ENCODE data around the gene PLXND1. TPM values are rescaled to one million over a fixed set of nuclear protein-coding genes. Genes with fewer than 3 reads are reported as not detected.

Gene PLXND1
- total RNA-seq, 3 donors from 2014 or later (not counting 1 experiment from before 2014, with no cell fraction given): 135 to 214 (median 189) TPM

DNA sequence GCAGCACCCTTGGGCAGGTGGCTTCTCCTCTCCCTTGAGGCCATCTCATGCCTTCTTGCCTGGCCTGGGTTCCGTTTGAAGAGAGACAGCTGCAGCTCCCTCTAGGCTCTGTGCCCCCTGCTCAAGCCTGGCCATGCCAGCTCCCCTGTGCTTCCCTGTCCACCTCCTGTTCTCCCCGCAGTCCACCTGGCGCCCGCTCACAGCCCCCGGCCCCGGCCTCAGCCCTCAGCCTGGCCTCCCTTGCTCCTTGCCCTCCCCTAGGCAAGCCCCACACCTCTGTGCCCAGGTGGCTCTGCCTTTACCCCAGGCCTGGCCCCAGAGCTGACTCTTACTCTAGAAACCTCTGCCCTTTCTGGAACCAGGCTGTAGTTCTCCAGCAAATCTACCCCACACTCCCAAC, 91.9 kb downstream of the PLXND1 start:
- Histone ChIP-seq H3K27ac (ENCODE audit: low read length) (no peak overlapping the region), H3K4me3 (ENCODE audit: low read length) (no peak overlapping the region)

DNA sequence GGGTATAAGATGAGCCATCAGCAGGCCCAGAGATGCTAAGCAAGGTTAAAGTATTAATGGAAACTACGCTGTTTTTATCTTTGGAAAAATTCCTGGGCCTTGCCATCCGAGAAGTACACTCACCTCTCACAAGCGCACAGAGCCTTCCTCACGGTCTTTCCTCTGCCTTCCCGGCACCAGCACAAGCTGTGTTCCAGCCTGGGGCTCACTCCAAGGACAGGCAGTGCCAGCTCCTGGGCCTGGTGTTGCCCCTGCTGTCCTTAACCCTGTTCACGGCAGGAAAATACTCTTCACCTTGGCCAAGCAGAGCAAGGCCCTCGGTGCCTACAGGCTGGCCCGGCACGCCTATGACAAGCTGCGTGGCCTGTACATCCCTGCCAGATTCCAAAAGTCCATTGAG, 92.4 kb downstream of the PLXND1 start:
- no peak overlapping the region for H3K4me3 Mint-ChIP-seq
- Histone ChIP-seq H3K4me3 (ENCODE audit: low read length) (no peak overlapping the region), H3K27me3 (ENCODE audit: control insufficient read depth, insufficient read depth, low read length) (no peaks in the 10 kb centered on the region), H3K9me3 (ENCODE audit: control insufficient read depth, insufficient read depth, low read length) (no peaks in the 10 kb centered on the region), H3K36me3 (ENCODE audit: control insufficient read depth, insufficient read depth, low read length) (no peaks in the 10 kb centered on the region), H3K27ac (ENCODE audit: low read length) (no peak overlapping the region), H3K4me1 (ENCODE audit: control insufficient read depth, insufficient read depth, low read length) (peaks cover 4% of the 10 kb centered on the region)
- 93% methylated on average over 10 of the region's 10 CpGs for whole genome bisulfite sequencing (ENCODE audit: insufficient coverage)
- H3K27me3 Mint-ChIP-seq (ENCODE audit: low read depth in 2 of 2): no peaks in the 10 kb centered on the region
- ATAC-seq: no peak
- H3K9me3 Mint-ChIP-seq: no peaks in the 10 kb centered on the region
- no peak for DNase-seq
- no peak for TF ChIP-seq CTCF (IDR thresholded peaks at IDR 0.05)
- H3K36me3 Mint-ChIP-seq: no peaks in the 10 kb centered on the region
- H3K4me1 Mint-ChIP-seq: peaks cover 7 to 9% of the 10 kb centered on the region in 2 donors
- no peak overlapping the region for H3K27ac Mint-ChIP-seq
- intact Hi-C loops (cut with micrococcal nuclease): no loop called here

More for the DNA sequence above, 91.9 kb downstream of the PLXND1 start:
- Mint-ChIP-seq H3K4me1 (peaks cover 7 to 9% of the 10 kb centered on the region in 2 donors), H3K27me3 (ENCODE audit: low read depth in 2 of 2) (no peaks in the 10 kb centered on the region), H3K36me3 (no peaks in the 10 kb centered on the region), H3K9me3 (no peaks in the 10 kb centered on the region), H3K4me3 (no peak overlapping the region), H3K27ac (no peak overlapping the region)
- WGBS (ENCODE audit: insufficient coverage): 93% methylated on average over 6 of the region's 6 CpGs
- no peak for DNase-seq
- ATAC-seq: no peak
- no peaks in the 10 kb centered on the region for H3K9me3 ChIP-seq (ENCODE audit: control insufficient read depth, insufficient read depth, low read length)
- no peaks in the 10 kb centered on the region for H3K36me3 ChIP-seq (ENCODE audit: control insufficient read depth, insufficient read depth, low read length)
- peaks cover 4% of the 10 kb centered on the region for H3K4me1 ChIP-seq (ENCODE audit: control insufficient read depth, insufficient read depth, low read length)
- H3K27me3 ChIP-seq (ENCODE audit: control insufficient read depth, insufficient read depth, low read length): no peaks in the 10 kb centered on the region
- intact Hi-C loops (cut with micrococcal nuclease): no loop called here
- TF ChIP-seq CTCF (IDR thresholded peaks at IDR 0.05): no peak

GRCh38 chr3:129513705-129514104, 92.8 kb downstream of the PLXND1 start:
- no peaks in the 10 kb centered on the region for H3K9me3 Mint-ChIP-seq
- peaks cover 4% of the 10 kb centered on the region for H3K4me1 ChIP-seq (ENCODE audit: control insufficient read depth, insufficient read depth, low read length)
- H3K27ac Mint-ChIP-seq: no peak overlapping the region
- H3K36me3 Mint-ChIP-seq: no peaks in the 10 kb centered on the region
- no peaks in the 10 kb centered on the region for H3K27me3 ChIP-seq (ENCODE audit: control insufficient read depth, insufficient read depth, low read length)
- TF ChIP-seq CTCF (IDR thresholded peaks at IDR 0.05): no peak
- intact Hi-C loops (cut with micrococcal nuclease): no loop called here
- H3K36me3 ChIP-seq (ENCODE audit: control insufficient read depth, insufficient read depth, low read length): no peaks in the 10 kb centered on the region
- no peak overlapping the region for H3K4me3 ChIP-seq (ENCODE audit: low read length)
- ATAC-seq (no peak), DNase-seq (no peak)
- whole genome bisulfite sequencing (ENCODE audit: insufficient coverage): 95% methylated on average over 8 of the region's 8 CpGs
- no peak overlapping the region for H3K4me3 Mint-ChIP-seq
- peaks cover 7 to 9% of the 10 kb centered on the region in 2 donors for H3K4me1 Mint-ChIP-seq
- no peaks in the 10 kb centered on the region for H3K9me3 ChIP-seq (ENCODE audit: control insufficient read depth, insufficient read depth, low read length)
- no peak overlapping the region for H3K27ac ChIP-seq (ENCODE audit: low read length)
- no peaks in the 10 kb centered on the region for H3K27me3 Mint-ChIP-seq (ENCODE audit: low read depth in 2 of 2)

DNA sequence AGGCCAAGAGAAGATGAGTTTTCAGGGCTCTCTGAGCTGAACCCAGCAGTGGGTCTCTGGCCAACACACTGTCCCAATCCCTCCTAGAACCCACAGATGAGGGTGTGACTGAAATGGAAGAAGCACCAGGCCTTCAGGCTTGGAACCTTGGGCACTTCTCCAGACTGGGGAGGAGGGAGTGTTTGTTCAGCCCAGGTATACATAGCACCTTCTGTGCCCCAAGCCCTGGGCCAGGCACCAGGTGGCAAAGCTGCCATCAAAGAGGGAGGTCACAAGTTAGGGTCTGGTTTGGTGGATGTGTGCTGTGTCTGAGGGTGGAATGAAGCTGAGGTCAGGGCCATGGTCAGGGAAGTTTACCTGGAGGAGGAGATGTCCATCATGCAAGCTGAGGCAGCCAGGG, 93.9 kb downstream of the PLXND1 start:
- peaks cover 4% of the 10 kb centered on the region for H3K4me1 ChIP-seq (ENCODE audit: control insufficient read depth, insufficient read depth, low read length)
- H3K27me3 ChIP-seq (ENCODE audit: control insufficient read depth, insufficient read depth, low read length): no peaks in the 10 kb centered on the region
- Mint-ChIP-seq H3K36me3 (no peaks in the 10 kb centered on the region), H3K4me1 (peaks cover 7 to 9% of the 10 kb centered on the region in 2 donors), H3K4me3 (no peak overlapping the region), H3K27ac (no peak overlapping the region), H3K27me3 (ENCODE audit: low read depth in 2 of 2) (no peaks in the 10 kb centered on the region), H3K9me3 (no peaks in the 10 kb centered on the region)
- H3K9me3 ChIP-seq (ENCODE audit: control insufficient read depth, insufficient read depth, low read length): no peaks in the 10 kb centered on the region
- no peaks in the 10 kb centered on the region for H3K36me3 ChIP-seq (ENCODE audit: control insufficient read depth, insufficient read depth, low read length)
- DNase-seq: no peak
- no peak for ATAC-seq
- TF ChIP-seq CTCF (IDR thresholded peaks at IDR 0.05): no peak
- intact Hi-C loops (cut with micrococcal nuclease): no loop called here
- no peak overlapping the region for H3K27ac ChIP-seq (ENCODE audit: low read length)
- no peak overlapping the region for H3K4me3 ChIP-seq (ENCODE audit: low read length)
